H4 (cell line): ENCODE measurements around the gene MERTK. TPM values are rescaled to one million over a fixed set of nuclear protein-coding genes. Genes with fewer than 3 reads are reported as not detected.
"Not testable (repeated sequence)": the region's sequence is repeated elsewhere in the genome, so short reads cannot be mapped to it uniquely, and the experiment has no call there.

Experiments used
- DNase-seq: peaks from one replicate; pipeline ENCODE4 v3.0.0-alpha.2; 2015; ENCODE audit warnings: low spot score
- total RNA-seq: library from RNA; depleted of rRNA; stranded (reverse); fragments of >200 nt; shearing (Covaris generic); gene quantifications from 2 replicates; pipeline ENCODE4 v1.2.3, GENCODE V29; 2014

The MERTK gene
- total RNA-seq, 1 experiment from 2014 or later: 0.62 TPM

DNA sequence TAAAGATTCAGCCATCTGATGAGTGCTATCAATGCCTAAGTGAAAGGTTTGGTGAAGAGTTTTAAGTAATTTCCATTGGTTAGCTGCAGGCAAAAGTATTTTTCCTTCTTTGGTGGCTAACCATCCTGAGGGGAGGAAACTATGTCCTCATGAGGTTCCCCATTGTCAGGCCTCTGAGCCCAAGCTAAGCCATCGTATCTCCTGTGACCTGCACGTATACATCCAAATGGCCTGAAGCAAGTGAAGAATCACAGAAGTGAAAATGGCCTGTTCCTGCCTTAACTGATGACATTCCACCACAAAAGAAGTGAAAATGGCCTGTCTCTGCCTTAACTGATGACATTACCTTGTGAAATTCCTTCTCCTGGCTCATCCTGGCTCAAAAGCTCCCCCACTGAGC is 141.7 kb downstream of the MERTK start:
- DNase-seq: not testable (repeated sequence)

DNA sequence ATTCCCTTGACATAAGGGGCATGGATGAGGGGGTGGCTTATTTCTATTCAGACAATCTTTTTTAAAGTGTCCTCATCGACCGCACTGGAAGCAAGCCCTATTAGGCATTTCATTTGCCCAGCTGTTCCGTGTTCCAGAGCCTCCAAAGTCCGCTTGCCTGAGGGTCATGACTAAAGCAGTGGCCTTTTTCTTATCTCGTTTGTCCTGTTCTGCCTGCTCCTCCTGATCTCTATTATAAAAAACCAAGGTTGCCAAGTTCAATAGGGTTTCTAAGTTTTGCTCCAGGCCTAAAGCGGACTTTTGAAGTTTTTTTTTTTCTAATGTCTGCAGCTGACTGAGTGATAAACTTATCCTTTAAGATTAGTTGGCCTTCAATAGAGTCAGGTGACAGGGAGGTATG is 143.1 kb downstream of the MERTK start:
- not testable (repeated sequence) for DNase-seq

DNA sequence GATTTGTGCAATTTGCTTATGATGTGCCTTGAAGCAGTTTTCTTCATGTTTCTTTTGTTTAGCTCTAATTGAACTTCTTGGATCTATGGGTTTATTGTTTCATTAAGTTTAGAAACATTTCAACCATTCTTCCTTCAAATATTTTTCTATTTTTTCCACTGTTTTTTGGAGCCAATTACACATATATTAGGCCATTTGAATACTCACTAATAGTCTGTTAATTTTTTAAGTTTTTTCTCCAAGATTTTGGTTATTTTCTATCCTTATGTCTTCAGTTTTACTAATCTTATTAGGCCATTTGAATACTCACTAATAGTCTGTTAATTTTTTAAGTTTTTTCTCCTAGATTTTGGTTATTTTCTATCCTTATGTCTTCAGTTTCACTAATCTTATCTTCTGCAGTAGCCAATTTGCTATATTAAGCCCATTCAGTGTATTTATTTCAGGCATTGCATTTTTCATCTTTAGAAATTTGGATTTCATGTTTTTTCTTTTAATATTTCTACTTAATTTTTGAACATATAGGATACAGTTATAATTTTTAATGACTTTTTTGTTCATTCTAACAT is 147.1 kb downstream of the MERTK start:
- DNase-seq: no peak

DNA sequence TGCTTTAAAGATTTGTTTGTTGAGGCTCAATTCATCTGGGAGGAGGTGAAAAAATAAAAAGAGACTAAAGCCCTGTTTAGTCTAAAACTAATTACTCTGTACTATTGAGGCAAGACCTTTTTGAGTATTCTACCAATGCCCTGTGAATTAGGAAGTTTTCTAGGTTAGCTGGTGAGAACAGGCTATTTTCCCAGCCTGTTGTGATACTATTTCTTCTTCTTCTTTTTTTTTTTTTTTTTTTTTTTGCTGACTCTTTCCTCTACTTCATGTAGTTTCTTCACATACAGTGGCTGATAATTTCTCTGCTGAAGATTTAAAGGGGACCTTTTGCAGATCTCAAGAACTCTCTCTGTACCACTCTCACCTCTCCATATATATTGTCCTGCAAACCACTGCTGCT is 147.8 kb downstream of the MERTK start:
- no peak for DNase-seq

DNA sequence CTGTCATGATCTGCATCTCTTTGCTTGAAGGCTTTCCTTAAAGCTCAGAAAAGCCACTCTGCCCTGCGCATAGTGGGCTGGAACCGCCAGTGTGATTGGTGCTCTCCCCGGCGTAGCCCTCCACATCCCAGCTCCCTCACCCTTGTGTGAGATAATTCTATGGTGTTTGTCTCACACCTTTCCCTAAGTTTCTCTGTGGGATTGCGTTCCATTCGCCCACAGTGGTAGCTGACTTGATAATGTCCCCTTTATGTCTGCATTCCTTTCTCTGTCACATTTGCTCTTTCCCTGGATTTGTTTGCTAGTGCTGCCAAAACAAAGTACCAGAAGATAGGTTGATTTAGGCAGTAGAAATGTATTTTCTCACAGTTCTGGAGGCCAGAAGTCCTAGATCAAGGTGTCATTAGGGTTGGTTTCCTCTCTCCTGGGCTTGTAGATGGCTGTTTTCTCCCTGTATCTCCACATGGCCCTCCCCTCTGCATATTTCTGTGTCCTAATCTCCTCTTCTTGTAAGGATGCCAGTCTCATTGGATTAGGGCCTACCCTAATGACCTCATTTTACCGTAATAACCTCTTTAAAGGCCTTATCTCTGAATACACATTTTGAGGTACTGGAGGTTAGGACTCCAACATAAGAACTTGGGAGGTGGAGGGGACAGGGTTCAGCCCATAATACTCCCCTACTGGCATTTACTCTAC is 149.3 kb downstream of the MERTK start:
- DNase-seq: no peak

DNA sequence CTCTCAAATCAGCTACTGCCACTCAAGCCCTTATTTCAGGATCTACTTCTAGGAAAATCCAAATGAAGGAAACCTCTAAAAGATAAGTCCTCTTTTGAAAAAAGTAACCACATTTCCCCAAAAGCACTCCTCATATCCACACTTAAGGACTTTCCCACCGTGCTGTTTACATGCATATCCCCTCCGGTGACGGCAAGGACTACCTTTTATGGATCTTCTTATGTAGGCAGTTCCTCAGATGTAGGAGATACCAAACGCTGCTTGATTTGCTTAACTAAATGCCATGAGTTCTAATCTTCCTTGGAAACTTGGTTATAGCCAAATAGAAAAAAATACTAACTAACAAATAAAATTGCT is 149.8 kb downstream of the MERTK start:
- no peak for DNase-seq

DNA sequence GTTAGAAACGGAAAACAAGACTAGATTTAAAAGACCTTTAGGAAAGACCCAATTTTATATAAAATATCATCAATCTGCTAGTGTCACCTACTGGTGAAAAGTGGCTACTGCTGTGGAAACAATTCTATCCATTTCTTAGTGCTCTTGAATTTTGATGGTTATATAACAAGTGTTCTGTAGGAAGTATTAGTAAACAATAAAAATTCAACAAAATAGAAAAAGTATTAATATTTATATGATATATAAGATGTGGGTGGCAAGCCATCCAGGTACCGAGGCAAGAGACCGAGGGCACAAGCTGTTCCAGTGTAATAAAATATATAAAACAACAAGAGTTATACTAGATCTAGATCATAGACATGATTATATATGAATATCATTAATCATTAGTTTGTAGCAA is 150.5 kb downstream of the MERTK start:
- peak; percentile 39 for DNase-seq

DNA sequence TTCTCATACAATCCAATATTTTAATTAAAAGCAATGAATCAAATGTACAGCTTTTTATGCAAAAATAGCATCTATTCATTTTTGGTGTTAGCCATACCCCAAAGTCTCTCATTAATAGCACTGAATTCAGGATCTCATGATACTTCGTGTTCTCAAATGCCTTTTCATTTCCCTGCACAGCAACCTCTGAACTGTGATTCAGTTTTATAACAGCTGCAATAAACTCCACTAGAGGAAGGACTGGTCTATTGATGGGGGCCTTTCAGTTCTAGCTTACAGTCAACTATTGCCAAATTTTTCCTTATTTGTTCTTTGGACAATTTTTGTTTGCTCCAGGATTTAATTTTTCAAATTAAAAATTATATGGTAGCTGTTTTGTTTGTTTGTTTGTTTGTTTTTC is 151.9 kb downstream of the MERTK start:
- DNase-seq: no peak

DNA sequence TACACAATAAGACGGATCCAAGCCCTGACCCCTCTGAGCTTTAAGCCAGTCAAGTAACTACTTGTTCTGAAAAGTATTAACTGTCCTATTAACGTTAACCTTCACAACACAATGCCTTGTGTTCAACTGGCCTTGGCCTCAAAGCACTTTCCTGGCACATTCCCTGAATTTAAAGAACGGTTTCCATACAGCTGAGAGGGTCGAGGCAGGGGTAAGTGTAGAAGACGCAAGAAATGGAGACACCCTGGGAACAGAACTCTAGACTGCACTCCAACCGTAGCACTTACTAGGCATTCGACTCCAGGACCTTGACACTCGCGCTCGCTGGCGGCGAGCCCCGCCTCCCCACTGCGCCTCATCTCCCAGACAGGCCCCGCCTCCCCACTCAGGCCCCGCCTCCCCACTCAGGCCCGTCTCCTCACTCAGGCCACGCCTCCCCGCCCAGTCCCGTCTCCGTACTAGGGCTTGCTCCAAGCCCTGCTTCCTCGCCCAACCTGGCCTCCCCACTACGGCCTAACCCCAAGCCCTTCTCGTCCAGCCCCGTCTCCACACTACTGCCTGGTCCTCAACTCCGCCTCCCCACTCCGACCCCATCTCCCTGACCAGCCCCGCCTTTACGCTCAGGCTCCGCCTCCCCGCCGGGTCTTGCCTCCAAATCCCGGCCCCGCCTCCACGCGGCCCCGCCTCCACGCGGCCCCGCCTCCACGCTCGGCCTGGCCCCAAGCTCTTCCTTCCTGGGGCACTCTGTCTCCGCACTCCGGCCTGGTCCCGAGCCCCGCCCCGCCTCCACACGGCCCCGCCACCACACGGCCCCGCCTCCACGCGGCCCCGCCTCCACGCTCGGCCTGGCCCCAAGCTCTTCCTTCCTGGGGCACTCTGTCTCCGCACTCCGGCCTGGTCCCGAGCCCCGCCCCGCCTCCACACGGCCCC is 155.8 kb downstream of the MERTK start:
- peak; percentile 93 for DNase-seq

DNA sequence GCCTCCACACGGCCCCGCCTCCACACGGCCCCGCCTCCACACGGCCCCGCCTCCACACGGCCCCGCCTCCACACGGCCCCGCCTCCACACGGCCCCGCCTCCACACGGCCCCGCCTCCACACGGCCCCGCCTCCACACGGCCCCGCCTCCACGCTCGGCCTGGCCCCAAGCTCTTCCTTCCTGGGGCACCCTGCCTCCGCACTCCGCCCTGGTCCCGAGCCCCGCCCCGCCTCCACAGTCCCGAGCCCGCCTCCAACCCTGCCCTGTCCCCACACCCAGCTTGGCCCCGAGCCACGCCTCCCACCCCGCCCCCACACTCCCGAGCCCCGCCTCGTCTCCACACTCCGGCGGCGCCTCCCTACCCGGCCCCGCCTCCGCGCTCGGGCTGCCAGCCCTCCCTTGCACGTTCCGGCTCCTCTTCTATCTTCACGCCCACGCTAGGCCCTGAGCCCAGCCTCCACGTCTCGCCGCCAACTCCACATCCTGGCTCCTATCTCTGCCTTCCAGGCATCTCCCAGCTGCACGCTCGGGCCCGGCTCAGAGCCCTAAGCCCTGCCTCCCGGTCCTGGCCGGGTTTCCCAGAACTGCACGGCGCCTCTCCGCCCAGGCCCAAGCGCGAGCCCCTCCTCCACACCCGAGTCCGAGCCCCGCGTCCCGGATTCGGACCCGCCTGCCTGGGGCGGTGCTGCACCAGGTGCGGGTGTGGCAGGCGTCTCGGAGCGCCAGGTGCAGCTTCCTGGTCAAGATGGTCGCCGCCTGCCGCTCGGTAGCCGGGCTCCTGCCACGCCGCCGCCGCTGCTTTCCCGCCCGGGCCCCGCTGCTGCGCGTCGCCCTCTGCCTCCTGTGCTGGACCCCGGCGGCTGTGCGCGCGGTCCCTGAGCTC is 156.7 kb downstream of the MERTK start, which contains the start of gene TMEM87B:
Gene TMEM87B, plus strand, starts transcription at position 423 of the 883 bp plus-strand sequence. Its CDS starts 323 bp downstream, at position 746.
- peak; percentile 93 for DNase-seq

DNA sequence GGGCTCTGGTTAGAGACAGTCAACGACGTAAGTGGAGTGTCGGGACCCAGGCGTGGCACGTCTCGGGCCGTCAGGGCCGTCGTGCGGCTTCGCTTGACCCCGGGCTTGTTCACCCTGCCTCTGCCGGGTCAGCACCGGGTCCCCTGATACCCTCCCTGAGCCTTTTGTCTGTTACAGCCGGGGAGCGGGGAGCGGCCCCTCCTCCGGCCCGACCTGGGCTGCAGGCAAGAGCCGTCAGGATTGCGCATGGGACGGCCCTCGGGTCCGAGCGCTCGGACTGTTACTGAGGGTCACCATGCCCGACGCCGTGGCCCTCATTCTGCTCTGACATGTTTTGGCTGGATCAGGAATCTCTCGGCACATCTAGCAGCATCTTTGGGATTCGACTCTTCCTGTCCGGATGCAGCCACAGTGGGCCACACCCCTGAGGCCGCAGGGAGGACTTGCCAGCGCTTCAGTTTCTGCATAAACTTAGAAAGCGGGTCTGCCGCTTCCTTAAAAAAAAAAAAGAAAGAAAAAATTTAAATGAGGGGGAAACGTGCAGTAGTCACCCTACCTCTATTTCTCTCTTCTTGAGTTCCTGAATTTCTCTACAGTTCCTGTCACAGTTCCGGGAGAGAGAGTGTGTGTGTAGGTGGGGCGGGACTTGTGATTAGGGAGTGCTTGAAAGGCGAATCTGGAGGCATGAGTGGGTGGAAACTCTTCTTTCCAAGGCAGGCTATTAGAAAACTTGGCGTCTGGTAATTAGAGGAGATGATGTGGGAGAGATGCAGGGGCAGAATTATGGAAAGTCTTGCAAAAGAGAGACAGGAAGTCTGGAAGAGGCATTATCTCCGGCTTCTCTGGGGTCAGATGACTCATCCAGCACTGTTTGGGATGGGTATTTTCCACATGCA is 157.6 kb downstream of the MERTK start:
- peak; percentile 75 for DNase-seq

DNA sequence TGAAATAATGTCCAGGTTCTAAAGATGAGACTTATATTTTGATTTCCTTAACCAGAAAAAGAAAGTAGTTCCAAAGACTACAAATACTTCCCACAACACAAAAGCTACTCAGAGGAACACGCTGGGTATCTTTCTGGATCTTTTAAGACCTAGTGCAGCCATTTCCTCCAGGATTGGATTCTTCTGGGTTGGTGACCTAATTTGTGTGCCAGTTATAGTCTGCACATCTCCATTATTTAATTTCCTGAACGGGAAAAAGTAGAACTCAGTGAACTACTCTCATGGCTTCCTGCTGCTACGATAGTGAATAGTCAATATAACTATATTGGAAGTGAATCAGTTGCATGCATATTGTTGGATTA is 158.2 kb downstream of the MERTK start:
- no peak for DNase-seq

DNA sequence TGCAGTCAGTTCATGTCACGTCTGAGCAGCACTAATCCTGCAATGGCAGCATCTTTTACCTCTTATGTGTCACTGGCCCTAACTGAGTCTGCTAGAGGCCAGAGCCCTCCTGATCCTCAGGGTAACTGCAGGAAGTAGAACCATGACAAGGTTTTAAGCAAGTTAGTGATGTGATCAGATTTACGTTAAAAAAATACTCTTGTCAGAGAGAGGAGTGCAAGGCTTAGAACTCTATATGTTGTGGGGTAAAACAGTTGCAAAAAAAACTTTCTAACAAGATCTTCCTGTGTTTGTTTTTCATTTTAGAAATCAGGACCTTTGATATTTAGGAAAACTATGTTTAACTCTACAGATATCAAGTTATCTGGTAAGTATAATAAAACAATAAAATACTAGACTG is 161.3 kb downstream of the MERTK start:
- no peak for DNase-seq

DNA sequence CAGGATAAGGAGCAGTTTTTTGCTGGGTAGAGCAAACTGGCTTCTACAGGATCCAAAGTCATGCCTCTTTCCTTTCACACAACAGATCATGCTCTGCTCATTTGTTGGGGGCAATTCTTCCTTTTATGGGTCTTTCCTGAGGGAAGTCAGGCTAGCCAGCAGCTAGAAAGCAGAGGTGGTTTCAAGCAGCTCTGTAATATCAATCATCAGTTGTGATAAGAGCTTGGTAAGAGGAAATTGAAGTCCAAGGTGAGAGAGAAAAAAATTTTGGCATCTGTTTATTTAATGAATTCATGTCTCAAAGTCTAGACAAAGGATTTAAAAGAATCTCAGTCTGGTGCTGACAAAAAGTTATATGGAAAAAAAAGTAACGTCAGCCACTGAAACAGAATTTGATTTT is 162.9 kb downstream of the MERTK start:
- DNase-seq: no peak

DNA sequence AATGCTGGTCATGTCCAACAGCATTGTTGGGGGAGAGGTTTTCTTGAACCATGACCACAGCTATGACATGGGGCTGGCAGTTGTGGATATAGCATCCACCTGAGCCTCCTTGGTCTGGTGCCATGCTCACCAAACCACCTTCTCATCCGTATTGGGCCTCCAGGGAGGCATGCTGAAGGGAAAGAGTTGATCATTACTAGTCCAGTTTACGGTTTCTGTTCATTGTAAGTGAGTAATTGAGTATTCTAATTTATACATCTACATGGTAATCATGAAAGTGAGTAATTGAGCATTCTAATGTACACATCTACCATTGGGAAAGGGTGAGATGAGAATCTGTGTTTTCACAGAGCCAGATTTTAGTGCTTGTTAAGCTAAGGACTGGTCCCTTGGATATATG is 163.4 kb downstream of the MERTK start:
- DNase-seq: no peak

DNA sequence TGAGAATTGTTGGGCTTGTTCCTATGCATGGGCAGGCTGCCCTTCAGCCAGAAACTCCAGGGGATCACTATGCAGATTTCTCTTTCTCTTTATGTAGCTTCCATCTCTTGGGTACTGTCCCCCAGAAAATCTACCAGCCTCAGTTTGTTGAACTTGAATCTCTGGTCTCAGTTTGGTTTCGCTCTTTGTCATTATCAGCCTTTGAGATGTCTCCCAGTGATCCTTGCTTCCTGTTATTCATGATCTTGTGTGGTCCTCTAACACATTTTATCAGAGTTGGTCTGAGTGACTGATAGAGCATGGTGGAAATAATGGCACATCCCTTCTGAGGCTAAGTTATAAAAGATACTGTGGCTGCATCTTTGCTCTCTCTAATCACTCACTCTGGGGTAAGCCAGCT is 164.5 kb downstream of the MERTK start:
- no peak for DNase-seq

DNA sequence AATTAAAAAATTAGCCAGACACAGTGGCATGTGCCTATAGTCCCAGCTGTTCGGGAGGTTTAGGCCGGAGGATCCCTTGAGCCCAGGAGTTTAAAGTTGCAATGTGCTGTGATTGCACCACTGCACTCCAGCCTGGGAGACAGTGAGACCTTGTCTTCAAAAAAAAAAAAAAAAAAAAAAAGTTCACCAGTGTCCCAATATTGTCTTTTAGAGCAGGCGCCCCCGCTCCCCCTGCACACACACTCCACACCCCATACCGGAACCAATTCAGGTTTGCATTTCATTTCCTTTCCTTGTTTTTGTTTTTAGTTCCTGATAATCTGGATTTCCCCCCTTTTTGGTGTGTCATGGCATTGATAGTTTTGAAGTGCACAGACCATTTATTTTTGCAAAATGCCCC is 167.1 kb downstream of the MERTK start:
- DNase-seq: no peak

DNA sequence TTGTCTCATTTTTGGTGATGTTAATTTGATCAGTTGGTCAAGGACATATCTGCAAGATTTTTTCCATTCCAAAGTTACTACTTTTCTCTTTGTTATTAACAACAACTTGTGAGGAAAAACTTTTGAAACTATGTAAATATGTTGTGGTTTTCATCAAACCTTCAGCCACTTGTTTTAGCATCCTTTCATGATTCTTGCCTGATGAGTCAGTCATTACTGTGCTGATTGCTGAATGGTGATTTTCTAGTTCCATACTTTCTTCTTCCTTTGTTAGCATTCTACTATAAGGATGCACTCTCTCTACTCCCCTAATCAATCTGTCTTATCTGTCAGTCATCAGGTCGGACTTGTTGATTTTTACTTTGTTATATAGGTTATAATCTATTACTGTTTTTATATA is 167.6 kb downstream of the MERTK start:
- peak; percentile 45 for DNase-seq

DNA sequence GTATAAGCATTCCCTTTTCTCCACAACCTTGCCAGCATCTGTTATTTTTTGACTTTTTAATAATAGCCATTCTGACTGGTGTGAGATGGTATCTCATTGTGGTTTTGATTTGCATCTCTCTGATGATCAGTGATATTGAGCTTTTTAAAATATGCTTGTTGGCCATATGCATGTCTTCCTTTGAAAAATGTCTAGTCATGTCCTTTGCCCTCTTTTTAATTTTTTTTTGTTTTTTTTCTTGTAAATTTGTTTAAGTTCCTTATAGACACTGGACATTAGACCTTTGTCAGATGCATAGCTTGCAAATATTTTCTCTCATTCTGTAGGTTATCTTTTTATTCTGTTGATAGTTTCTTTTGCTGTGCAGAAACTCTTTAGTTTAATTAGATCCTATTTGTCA is 171.4 kb downstream of the MERTK start:
- DNase-seq: not testable (repeated sequence)

DNA sequence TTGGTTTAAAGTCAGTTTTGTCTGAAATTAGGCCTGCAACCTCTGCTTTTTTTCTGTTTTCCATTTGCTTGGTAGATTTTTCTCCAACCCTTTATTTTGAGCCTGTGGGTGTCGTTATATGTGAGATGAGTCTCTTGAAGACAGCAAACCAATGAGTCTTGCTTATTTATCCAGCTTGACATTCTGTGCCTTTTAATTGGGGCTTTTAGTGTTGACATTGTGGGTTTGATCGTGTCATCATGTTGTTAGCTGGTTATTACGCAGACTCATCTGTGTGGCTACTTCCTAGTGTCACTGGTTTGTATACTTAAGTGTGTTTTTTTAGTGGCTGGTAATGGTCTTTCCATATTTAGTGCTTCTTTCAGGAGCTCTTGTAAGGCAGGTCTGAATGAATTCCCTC is 175.5 kb downstream of the MERTK start:
- no peak for DNase-seq

DNA sequence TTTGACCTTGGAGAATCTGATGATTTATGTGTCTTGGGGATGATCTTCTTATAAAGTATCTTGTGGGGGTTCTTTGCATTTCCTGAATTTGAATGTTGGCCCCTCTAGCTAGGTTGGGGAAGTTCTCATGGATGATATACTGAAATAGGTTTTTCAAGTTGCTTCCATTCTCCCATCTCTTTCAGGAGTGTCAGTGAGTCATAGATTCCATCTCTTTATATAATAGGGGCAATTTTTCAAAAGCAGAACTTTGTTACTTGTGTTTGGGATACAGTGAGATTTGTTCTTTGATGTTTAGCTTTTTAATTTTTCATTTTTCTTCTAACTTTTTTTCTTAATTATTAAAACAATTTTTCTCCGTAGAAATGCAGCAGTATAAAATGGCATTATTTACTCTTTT is 176.1 kb downstream of the MERTK start:
- no peak for DNase-seq
